OCI-LY1 (cell line): ENCODE data around the gene ALG8.

ENCODE experiments used
- H2AFZ ChIP-seq: fragments of 200-600 bp; sonication (generic), shearing (Covaris generic); 2 replicates; pipeline ENCODE4 v1.6.0; 2014; ENCODE audit warnings: antibody characterized with exemption, mild to moderate bottlenecking, low read length
- H3F3A ChIP-seq: fragments of 200-600 bp; sonication (generic), shearing (Covaris generic); 2 replicates; pipeline ENCODE4 v1.6.0; 2014; ENCODE audit warnings: mild to moderate bottlenecking, antibody characterized with exemption, low read length, moderate library complexity; ENCODE audit not compliant: insufficient read depth
- H3K27ac ChIP-seq: fragments of 200-600 bp; sonication (generic); 2 replicates; pipeline ENCODE4 v1.5.1; 2014; ENCODE audit warnings: low read length, mixed run types, mild to moderate bottlenecking, low read depth; ENCODE audit not compliant: poor library complexity, severe bottlenecking
- H3K27me3 ChIP-seq: fragments of 200-600 bp; sonication (generic); 2 replicates; pipeline ENCODE4 v1.6.0; 2014; ENCODE audit warnings: antibody characterized with exemption, mild to moderate bottlenecking, low read length, moderate library complexity; ENCODE audit not compliant: insufficient read depth
- H3K36me3 ChIP-seq: fragments of 200-600 bp; sonication (generic); 2 replicates; pipeline ENCODE4 v1.6.1; 2014; ENCODE audit warnings: mild to moderate bottlenecking, antibody characterized with exemption, low read length, moderate library complexity, mixed read lengths; ENCODE audit not compliant: insufficient read depth
- H3K4me1 ChIP-seq: fragments of 200-600 bp; sonication (generic); 2 replicates; pipeline ENCODE4 v1.5.1; 2014; ENCODE audit warnings: mild to moderate bottlenecking, low read length, moderate library complexity; ENCODE audit not compliant: insufficient read depth, severe bottlenecking
- H3K4me2 ChIP-seq: fragments of 200-600 bp; sonication (generic), shearing (Covaris generic); 2 replicates; pipeline ENCODE4 v1.6.1; 2014; ENCODE audit warnings: low read length
- H3K4me3 ChIP-seq: fragments of 200-600 bp; sonication (generic); 2 replicates; pipeline ENCODE4 v1.5.1; 2014; ENCODE audit warnings: low read length, low read depth, mild to moderate bottlenecking, mixed read lengths; ENCODE audit not compliant: poor library complexity, severe bottlenecking
- H3K79me2 ChIP-seq: fragments of 200-600 bp; shearing (Covaris generic); 2 replicates; pipeline ENCODE4 v1.6.1; 2016; ENCODE audit warnings: mixed run types, low read length, mixed read lengths; ENCODE audit not compliant: insufficient read depth
- H3K9ac ChIP-seq: fragments of 200-600 bp; sonication (generic), shearing (Covaris generic); 2 replicates; pipeline ENCODE4 v1.6.1; 2014; ENCODE audit warnings: mild to moderate bottlenecking, low read length, mixed read lengths
- H3K9me2 ChIP-seq: fragments of 200-600 bp; sonication (generic), shearing (Covaris generic); 2 replicates; pipeline ENCODE4 v1.6.1; 2014; ENCODE audit warnings: low read depth, mild to moderate bottlenecking, low read length, mixed read lengths
- H3K9me3 ChIP-seq: fragments of 200-600 bp; shearing (Covaris generic); 2 replicates; pipeline ENCODE4 v1.6.1; 2014; ENCODE audit warnings: low read length, mixed read lengths
- H4K20me1 ChIP-seq: fragments of 200-600 bp; sonication (generic), shearing (Covaris generic); 2 replicates; pipeline ENCODE4 v1.6.0; 2016; ENCODE audit warnings: mild to moderate bottlenecking, low read length; ENCODE audit not compliant: insufficient read depth
- CTCF ChIP-seq: fragments of 200-600 bp; sonication (generic), shearing (Covaris generic); IDR thresholded peaks from 2 replicates; pipeline ENCODE4 v1.5.1; 2017; ENCODE audit warnings: mild to moderate bottlenecking, antibody characterized with exemption, low read length, moderate library complexity, mixed read lengths
- EZH2 ChIP-seq: fragments of 200-600 bp; sonication (generic), shearing (Covaris generic); IDR thresholded peaks from 2 replicates; pipeline ENCODE4 v1.8.0; 2017; ENCODE audit warnings: borderline replicate concordance, mixed run types, mild to moderate bottlenecking, antibody characterized with exemption, low read length, moderate library complexity, mixed read lengths

Gene ALG8

GRCh38 chr11:78139422-78140391 lies at the start of gene ALG8:
TSS of gene ALG8 (minus strand) at chr11:78139626. CDS start at chr11:78139588, 38 bp downstream.
- Histone ChIP-seq H3K4me3 (peak within 1 kb of the TSS; percentile 84), H3F3A (no peaks in the 10 kb centered on the region), H3K27ac (peak within 1 kb of the TSS; percentile 67), H3K9me3 (no peaks in the 10 kb centered on the region), H3K27me3 (no peaks in the 10 kb centered on the region), H3K9me2 (no peaks in the 10 kb centered on the region), H3K36me3 (peaks cover 27% of the 10 kb centered on the region), H3K9ac (peak within 1 kb of the TSS; percentile 92), H2AFZ (peak within 1 kb of the TSS; percentile 38; the same call in 1 of the 2 replicates), H3K4me2 (peak within 1 kb of the TSS; percentile 94), H3K4me1 (peaks cover 25% of the 10 kb centered on the region), H3K79me2 (peaks cover 12% of the 10 kb centered on the region), H4K20me1 (no peaks in the 10 kb centered on the region)
- TF ChIP-seq CTCF (no peak), EZH2 (no peak)

GRCh38 chr11:78188286-78189173 lies 49.1 kb upstream of the ALG8 start, which contains the start of the genes KCTD21 and USP35:
TSS of gene KCTD21 (minus strand) at chr11:78188626. CDS start at chr11:78174554, 14,072 bp downstream.
TSS of gene USP35 (plus strand) at chr11:78188919. CDS start at chr11:78196246, 7,327 bp downstream.
- no peaks in the 10 kb centered on the region for H3K9me2 ChIP-seq
- H3K36me3 ChIP-seq, result no peaks in the 10 kb centered on the region
- no peak within 1 kb of the TSS for H3K27ac ChIP-seq
- H3F3A ChIP-seq, result no peaks in the 10 kb centered on the region
- peak within 1 kb of the TSS; percentile 64 for H3K9ac ChIP-seq
- peak within 1 kb of the TSS; percentile 93 for H3K4me2 ChIP-seq
- TF ChIP-seq EZH2, result no peak
- no peak for TF ChIP-seq CTCF
- no peaks in the 10 kb centered on the region for H3K9me3 ChIP-seq
- H2AFZ ChIP-seq, result peak within 1 kb of the TSS; percentile 65; the same call in 1 of the 2 replicates
- H3K4me1 ChIP-seq, result peaks cover 19% of the 10 kb centered on the region
- no peaks in the 10 kb centered on the region for H3K79me2 ChIP-seq
- H4K20me1 ChIP-seq, result no peaks in the 10 kb centered on the region
- peak within 1 kb of the TSS; percentile 79 for H3K4me3 ChIP-seq
- no peaks in the 10 kb centered on the region; the same call in 1 of the 2 replicates for H3K27me3 ChIP-seq
